A549 (cell line): ENCODE data around the gene ATP1A3. TPM values are rescaled to one million over a fixed set of nuclear protein-coding genes. Genes with fewer than 3 reads are reported as not detected.

Experiments used
- ATAC-seq, 2 experiments: fragments of 200-7000 bp in 1 of 2; fragments of >200 bp in 1 of 2; cut with Nextera tagmentation in 1 of 2; cut with Tn5 transposase in 1 of 2; 3 replicates each; pipeline versions ENCODE4 v1.8.0 to v1.9.1; 2018 to 2020; ENCODE audit warnings: mild to moderate bottlenecking in 1 of 2, moderate library complexity in 1 of 2
- CTCF ChIA-PET: fragments of 300-600 bp; sonication (Branson Sonifier 250); formaldehyde crosslinking; extraction: SDS; loops from one replicate; lab custom pipeline; 2021; ENCODE audit warnings: antibody characterized with exemption, inconsistent platforms; lab: Yijun Ruan, JAX
- POLR2A ChIA-PET: fragments of 350-600 bp; formaldehyde crosslinking; extraction: SDS; loops from one replicate; lab custom pipeline; 2021; ENCODE audit warnings: antibody characterized with exemption, inconsistent platforms; lab: Yijun Ruan, JAX
- DNase-seq, 2 experiments: peaks; one replicate each; pipeline versions ENCODE4 v3.0.0 to v3.0.0-alpha.2; 2011 to 2016; ENCODE audit warnings: low read depth in 1 of 2, low spot score in 1 of 2
- FAIRE-seq: peaks from 2 replicates; lab custom pipeline; 2011; peaks lifted over from hg19 to GRCh38; lab: Jason Lieb, UNC
- H3K27ac ChIP-seq, 2 experiments: fragments of >200 bp; sonication (Bioruptor Twin); formaldehyde crosslinking; 3 replicates each; pipeline ENCODE4 v1.5.1; 2016 to 2017
- H3K4me1 ChIP-seq: fragments of >200 bp; sonication (Bioruptor Twin); formaldehyde crosslinking; 3 replicates; pipeline ENCODE4 v1.6.1; 2016
- H3K4me2 ChIP-seq: fragments of >200 bp; sonication (Bioruptor Twin); formaldehyde crosslinking; 3 replicates; pipeline ENCODE4 v1.6.1; 2016
- H3K4me3 ChIP-seq: fragments of >200 bp; sonication (Bioruptor Twin); formaldehyde crosslinking; 3 replicates; pipeline ENCODE4 v1.5.1; 2016
- H3K9me3 ChIP-seq: fragments of >200 bp; sonication (Bioruptor Twin); formaldehyde crosslinking; 3 replicates; pipeline ENCODE4 v1.6.1; 2016
- CBX8 ChIP-seq: fragments of 200-600 bp; sonication (generic); IDR thresholded peaks from 2 replicates; pipeline ENCODE4 v1.6.1; 2016
- CEBPB ChIP-seq, 2 experiments: fragments of >200 bp in 1 of 2; sonication (Bioruptor Twin) in 1 of 2; formaldehyde crosslinking in 1 of 2; IDR thresholded peaks; 2 replicates each; pipeline ENCODE4 v1.6.1; 2012 to 2016
- HDAC2 ChIP-seq: fragments of 200-600 bp; sonication (generic); IDR thresholded peaks from 2 replicates; pipeline ENCODE4 v1.6.1; 2016
- HOXB5 ChIP-seq: fragments of 250-450 bp; sonication (Bioruptor Pico); IDR thresholded peaks from 2 replicates; pipeline ENCODE4 v1.5.0; 2020; ENCODE audit warnings: mild to moderate bottlenecking, moderate library complexity
- JUN ChIP-seq, 2 experiments: fragments of >200 bp; sonication (Bioruptor Twin); formaldehyde crosslinking; IDR thresholded peaks; 2 replicates in 1 of 2; 3 replicates in 1 of 2; pipeline ENCODE4 v1.6.1; 2016 to 2017
- MYC ChIP-seq: IDR thresholded peaks from 2 replicates; pipeline ENCODE4 v1.6.1; 2012; ENCODE audit warnings: mild to moderate bottlenecking, inconsistent platforms, low read length, improper control_type of control experiment, borderline replicate concordance
- NFE2L2 ChIP-seq: fragments of 150-350 bp; conservative IDR thresholded peaks from 2 replicates; pipeline ENCODE4 v1.6.1; 2014; ENCODE audit warnings: low read length
- NR3C1 ChIP-seq: fragments of >200 bp; sonication (Bioruptor Twin); formaldehyde crosslinking; IDR thresholded peaks from 3 replicates; pipeline ENCODE4 v1.6.1; 2017
- POLR2A ChIP-seq: IDR thresholded peaks from 2 replicates; pipeline ENCODE4 v1.6.1; 2012; ENCODE audit warnings: mild to moderate bottlenecking, low read length
- RCOR1 ChIP-seq: fragments of 150-350 bp; IDR thresholded peaks from 2 replicates; pipeline ENCODE4 v1.6.1; 2014; ENCODE audit warnings: antibody characterized with exemption, low read length, low read depth
- RNF2 ChIP-seq: fragments of 200-600 bp; sonication (generic); IDR thresholded peaks from 2 replicates; pipeline ENCODE4 v1.6.1; 2016; ENCODE audit warnings: low read depth, mild to moderate bottlenecking, antibody characterized with exemption, moderate library complexity, borderline replicate concordance
- SMC3 ChIP-seq: fragments of >200 bp; sonication (Bioruptor Twin); formaldehyde crosslinking; IDR thresholded peaks from 3 replicates; pipeline ENCODE4 v1.6.1; 2018; ENCODE audit warnings: inconsistent platforms
- SREBF2 ChIP-seq: fragments of 450-650 bp; IDR thresholded peaks from 2 replicates; pipeline ENCODE4 v1.6.1; 2014; ENCODE audit warnings: mild to moderate bottlenecking, moderate library complexity
- TP53 ChIP-seq: fragments of 250-450 bp; sonication (Bioruptor Pico); IDR thresholded peaks from 2 replicates; pipeline ENCODE4 v1.5.0; 2021; ENCODE audit warnings: mild to moderate bottlenecking, moderate library complexity
- ZNF302 ChIP-seq: fragments of 250-450 bp; sonication (Bioruptor Pico); IDR thresholded peaks from 2 replicates; pipeline ENCODE4 v1.9.0; 2021; ENCODE audit warnings: inconsistent platforms, mild to moderate bottlenecking, moderate library complexity
- ZSCAN20 ChIP-seq: fragments of 250-450 bp; sonication (Bioruptor Pico); IDR thresholded peaks from 2 replicates; pipeline ENCODE4 v1.8.0; 2022; ENCODE audit warnings: mild to moderate bottlenecking, moderate library complexity
- WGBS: methylation state at CpG from one replicate; pipeline ENCODE4 v1.1.6; 2017; ENCODE audit errors: missing lambda C conversion rate; 5-methylcytosine and 5-hydroxymethylcytosine counted together
- polyA plus RNA-seq, 4 experiments: library from polyadenylated mRNA; depleted of rRNA in 3 of 4; stranded (reverse); fragments of >200 nt; fragmentation: RNase III in 1 of 4; extraction: RNeasy Plus Mini Kit Qiagen cat#74134 plus additional on column Dnase treatment in 1 of 4; gene quantifications; 2 replicates in 3 of 4; 3 replicates in 1 of 4; pipeline ENCODE4 v1.2.3, GENCODE V29; 2011 to 2017
- TF ChIP-seq, protein P1 (sequence below): fragments of >200 bp; sonication (Bioruptor Twin); formaldehyde crosslinking; IDR thresholded peaks from 2 replicates; pipeline ENCODE4 v1.6.1; 2016
- TF ChIP-seq, protein P2 (sequence below): fragments of >200 bp; sonication (Bioruptor Twin); formaldehyde crosslinking; IDR thresholded peaks from 3 replicates; pipeline ENCODE4 v1.6.1; 2016
- TF ChIP-seq, protein P3 (sequence below): IDR thresholded peaks from 2 replicates; pipeline ENCODE4 v1.6.1; 2012
- TF ChIP-seq, protein P4 (sequence below): fragments of 450-650 bp; IDR thresholded peaks from 2 replicates; pipeline ENCODE4 v1.6.1; 2014; ENCODE audit warnings: antibody characterized with exemption
- TF ChIP-seq, protein P5 (sequence below): fragments of 200-600 bp; sonication (generic); IDR thresholded peaks from 2 replicates; pipeline ENCODE4 v1.6.1; 2016; ENCODE audit warnings: antibody characterized with exemption, mild to moderate bottlenecking, moderate library complexity

ATP1A3 gene
- polyA plus RNA-seq, 2 of the 4 experiments (the other 2 are of a cell fraction), result 0.67 to 3.7 TPM

DNA sequence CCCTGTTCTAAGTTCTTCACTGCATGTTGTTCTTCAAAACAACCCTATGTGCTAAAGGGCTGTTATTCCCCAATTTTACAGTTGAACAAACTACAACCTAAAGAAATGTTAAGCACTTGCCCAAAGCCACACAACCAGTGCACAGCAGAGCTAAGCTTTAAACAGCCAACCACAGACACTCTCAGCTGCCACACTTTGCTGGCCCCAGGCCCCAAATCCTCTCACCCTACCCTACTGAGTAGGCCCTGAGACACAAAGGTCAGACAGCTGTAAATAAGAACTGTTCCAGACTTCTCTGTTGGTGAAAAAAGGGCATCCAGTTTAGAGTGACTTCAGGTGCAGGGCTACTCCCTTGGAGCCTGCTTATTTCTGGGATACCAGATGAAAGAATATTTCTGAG, 46.0 kb upstream of the ATP1A3 start:
- H3K4me2 ChIP-seq, result no peak overlapping the region
- CTCF ChIA-PET, result interaction anchor here (0.5 to 21.9 kb wide), 6 partner anchors 7 to 92 kb away, joined by 3 to 324 read pairs (median 3); partner anchors contain the start of gene POU2F2
- DNase-seq, result no peak
- ATAC-seq, result no peak
- H3K4me3 ChIP-seq, result no peak overlapping the region
- no peak for TF ChIP-seq ZNF302 (CRISPR knock-in tag)
- TF ChIP-seq RNF2, result no peak
- TF ChIP-seq SMC3, result no peak
- no peak for TF ChIP-seq CBX8
- no peak for TF ChIP-seq POLR2A
- TF ChIP-seq HDAC2, result no peak
- TF ChIP-seq HOXB5 (CRISPR knock-in tag), result no peak
- TF ChIP-seq TP53 (CRISPR knock-in tag), result no peak
- TF ChIP-seq, protein P1, sequence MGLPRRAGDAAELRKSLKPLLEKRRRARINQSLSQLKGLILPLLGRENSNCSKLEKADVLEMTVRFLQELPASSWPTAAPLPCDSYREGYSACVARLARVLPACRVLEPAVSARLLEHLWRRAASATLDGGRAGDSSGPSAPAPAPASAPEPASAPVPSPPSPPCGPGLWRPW, result no peak
- TF ChIP-seq, protein P2, sequence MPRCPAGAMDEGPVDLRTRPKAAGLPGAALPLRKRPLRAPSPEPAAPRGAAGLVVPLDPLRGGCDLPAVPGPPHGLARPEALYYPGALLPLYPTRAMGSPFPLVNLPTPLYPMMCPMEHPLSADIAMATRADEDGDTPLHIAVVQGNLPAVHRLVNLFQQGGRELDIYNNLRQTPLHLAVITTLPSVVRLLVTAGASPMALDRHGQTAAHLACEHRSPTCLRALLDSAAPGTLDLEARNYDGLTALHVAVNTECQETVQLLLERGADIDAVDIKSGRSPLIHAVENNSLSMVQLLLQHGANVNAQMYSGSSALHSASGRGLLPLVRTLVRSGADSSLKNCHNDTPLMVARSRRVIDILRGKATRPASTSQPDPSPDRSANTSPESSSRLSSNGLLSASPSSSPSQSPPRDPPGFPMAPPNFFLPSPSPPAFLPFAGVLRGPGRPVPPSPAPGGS, result no peak
- TF ChIP-seq SREBF2, result no peak
- TF ChIP-seq NFE2L2, result no peak
- FAIRE-seq, result peak; percentile 28
- H3K4me1 ChIP-seq, result peaks cover 3% of the 10 kb centered on the region; the same call in 1 of the 3 replicates
- POLR2A ChIA-PET, result no interaction called here
- H3K27ac ChIP-seq, result no peak overlapping the region
- no peaks in the 10 kb centered on the region for H3K9me3 ChIP-seq

DNA sequence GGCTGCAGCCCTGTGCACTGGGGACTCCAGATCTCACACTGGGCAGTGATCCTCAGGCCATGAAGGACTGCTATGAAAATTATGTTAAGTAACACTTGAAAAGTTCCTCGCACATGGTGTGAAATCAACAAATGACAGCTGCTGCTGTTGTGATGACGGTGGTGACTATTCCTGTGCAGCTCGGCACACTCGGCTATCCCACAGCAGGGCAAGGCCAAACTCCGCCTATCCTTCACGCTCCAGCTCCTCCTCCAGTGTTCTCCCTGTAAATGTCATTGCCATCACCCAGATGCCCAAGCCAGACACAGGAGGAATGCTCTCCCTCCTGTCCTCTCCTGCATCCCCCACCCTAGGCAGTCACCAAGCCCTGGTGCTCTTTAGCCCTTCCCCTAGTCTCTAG, 44.6 kb upstream of the ATP1A3 start:
- Histone ChIP-seq H3K4me3 (no peak overlapping the region), H3K4me2 (no peak overlapping the region), H3K27ac (no peak overlapping the region), H3K4me1 (peaks cover 5% of the 10 kb centered on the region; the same call in 1 of the 3 replicates), H3K9me3 (no peaks in the 10 kb centered on the region)
- CTCF ChIA-PET, result interaction anchor here (0.9 to 25.7 kb wide), 7 partner anchors 10 to 64 kb away, joined by 3 to 344 read pairs (median 11); partner anchors contain the start of gene ATP1A3
- FAIRE-seq (no peak), ATAC-seq (no peak), DNase-seq (no peak)
- POLR2A ChIA-PET, result interaction anchor here (1.2 kb wide), 1 partner anchor 37 kb away, joined by 3 read pairs; the partner anchor contains the start of gene ZNF574
- no peak for TF ChIP-seq JUN (IDR thresholded peaks at IDR 0.05)
- no peak for TF ChIP-seq CEBPB (IDR thresholded peaks at IDR 0.05)
- no peak for TF ChIP-seq RCOR1
- TF ChIP-seq, protein P1, result no peak
- TF ChIP-seq MYC, result no peak
- TF ChIP-seq ZSCAN20, result no peak
- TF ChIP-seq, protein P3, sequence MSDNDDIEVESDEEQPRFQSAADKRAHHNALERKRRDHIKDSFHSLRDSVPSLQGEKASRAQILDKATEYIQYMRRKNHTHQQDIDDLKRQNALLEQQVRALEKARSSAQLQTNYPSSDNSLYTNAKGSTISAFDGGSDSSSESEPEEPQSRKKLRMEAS, result no peak
- TF ChIP-seq, protein P4, sequence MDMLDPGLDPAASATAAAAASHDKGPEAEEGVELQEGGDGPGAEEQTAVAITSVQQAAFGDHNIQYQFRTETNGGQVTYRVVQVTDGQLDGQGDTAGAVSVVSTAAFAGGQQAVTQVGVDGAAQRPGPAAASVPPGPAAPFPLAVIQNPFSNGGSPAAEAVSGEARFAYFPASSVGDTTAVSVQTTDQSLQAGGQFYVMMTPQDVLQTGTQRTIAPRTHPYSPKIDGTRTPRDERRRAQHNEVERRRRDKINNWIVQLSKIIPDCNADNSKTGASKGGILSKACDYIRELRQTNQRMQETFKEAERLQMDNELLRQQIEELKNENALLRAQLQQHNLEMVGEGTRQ, result no peak
- TF ChIP-seq NR3C1, result no peak
- no peak for TF ChIP-seq RNF2
- TF ChIP-seq, protein P5, sequence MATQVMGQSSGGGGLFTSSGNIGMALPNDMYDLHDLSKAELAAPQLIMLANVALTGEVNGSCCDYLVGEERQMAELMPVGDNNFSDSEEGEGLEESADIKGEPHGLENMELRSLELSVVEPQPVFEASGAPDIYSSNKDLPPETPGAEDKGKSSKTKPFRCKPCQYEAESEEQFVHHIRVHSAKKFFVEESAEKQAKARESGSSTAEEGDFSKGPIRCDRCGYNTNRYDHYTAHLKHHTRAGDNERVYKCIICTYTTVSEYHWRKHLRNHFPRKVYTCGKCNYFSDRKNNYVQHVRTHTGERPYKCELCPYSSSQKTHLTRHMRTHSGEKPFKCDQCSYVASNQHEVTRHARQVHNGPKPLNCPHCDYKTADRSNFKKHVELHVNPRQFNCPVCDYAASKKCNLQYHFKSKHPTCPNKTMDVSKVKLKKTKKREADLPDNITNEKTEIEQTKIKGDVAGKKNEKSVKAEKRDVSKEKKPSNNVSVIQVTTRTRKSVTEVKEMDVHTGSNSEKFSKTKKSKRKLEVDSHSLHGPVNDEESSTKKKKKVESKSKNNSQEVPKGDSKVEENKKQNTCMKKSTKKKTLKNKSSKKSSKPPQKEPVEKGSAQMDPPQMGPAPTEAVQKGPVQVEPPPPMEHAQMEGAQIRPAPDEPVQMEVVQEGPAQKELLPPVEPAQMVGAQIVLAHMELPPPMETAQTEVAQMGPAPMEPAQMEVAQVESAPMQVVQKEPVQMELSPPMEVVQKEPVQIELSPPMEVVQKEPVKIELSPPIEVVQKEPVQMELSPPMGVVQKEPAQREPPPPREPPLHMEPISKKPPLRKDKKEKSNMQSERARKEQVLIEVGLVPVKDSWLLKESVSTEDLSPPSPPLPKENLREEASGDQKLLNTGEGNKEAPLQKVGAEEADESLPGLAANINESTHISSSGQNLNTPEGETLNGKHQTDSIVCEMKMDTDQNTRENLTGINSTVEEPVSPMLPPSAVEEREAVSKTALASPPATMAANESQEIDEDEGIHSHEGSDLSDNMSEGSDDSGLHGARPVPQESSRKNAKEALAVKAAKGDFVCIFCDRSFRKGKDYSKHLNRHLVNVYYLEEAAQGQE, result no peak
- 72% methylated on average over 6 of the region's 6 CpGs for WGBS
